ENCODE measurements around the gene KLHL5.

KLHL5 gene

DNA sequence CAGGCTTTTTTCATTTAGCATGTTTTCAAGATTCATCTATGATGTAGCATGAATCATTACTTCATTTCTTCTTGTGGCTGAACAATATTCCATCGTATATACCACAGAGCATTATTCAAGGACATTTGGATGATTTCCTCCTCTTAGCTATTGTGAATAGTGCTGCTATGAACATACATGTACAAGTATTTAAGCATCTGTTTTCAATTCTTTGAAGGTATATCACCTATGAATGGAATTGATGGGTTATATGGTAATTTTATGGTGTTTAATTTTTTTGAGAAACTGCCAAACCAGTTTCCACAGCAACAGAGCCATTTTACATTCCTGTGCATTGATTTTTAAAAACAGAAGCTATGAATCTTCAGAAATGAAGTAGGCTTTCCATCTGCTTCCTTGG, 84.2 kb downstream of the KLHL5 start:
- Histone ChIP-seq H3K79me2 (ENCODE audit: insufficient read depth, low read length) (no peaks in the 10 kb centered on the region), H2AFZ (ENCODE audit: low read depth, low read length, severe bottlenecking) (no peak overlapping the region), H3K27ac (ENCODE audit: low read depth, low read length) (no peak overlapping the region), H4K20me1 (ENCODE audit: low read depth, low read length) (no peaks in the 10 kb centered on the region), H3K36me3 (ENCODE audit: low read length) (no peaks in the 10 kb centered on the region), H3K4me2 (ENCODE audit: low read depth, low read length, poor library complexity, severe bottlenecking) (no peak overlapping the region), H3K9me3 (ENCODE audit: insufficient read depth, low read length) (no peaks in the 10 kb centered on the region), H3K9me2 (replicated peaks; ENCODE audit: insufficient read depth, low read length) (no peaks in the 10 kb centered on the region), H3K27me3 (ENCODE audit: low read length) (no peaks in the 10 kb centered on the region), H3F3A (ENCODE audit: insufficient read depth) (no peaks in the 10 kb centered on the region), H3K9ac (ENCODE audit: low read length) (no peak overlapping the region), H3K4me3 (ENCODE audit: insufficient read depth, low read length, poor library complexity, severe bottlenecking) (no peak overlapping the region)
- no peak for TF ChIP-seq EZH2phosphoT487 (conservative IDR thresholded peaks at IDR 0.05; ENCODE audit: low read length)

GRCh38 chr4:39154009-39154408, 92.0 kb downstream of the KLHL5 start:
- Histone ChIP-seq H3K9ac (ENCODE audit: low read length) (no peak overlapping the region), H2AFZ (ENCODE audit: low read depth, low read length, severe bottlenecking) (peak overlapping the region; percentile 6), H3K79me2 (ENCODE audit: insufficient read depth, low read length) (no peaks in the 10 kb centered on the region), H3K9me2 (replicated peaks; ENCODE audit: insufficient read depth, low read length) (no peaks in the 10 kb centered on the region), H4K20me1 (ENCODE audit: low read depth, low read length) (no peaks in the 10 kb centered on the region), H3K4me2 (ENCODE audit: low read depth, low read length, poor library complexity, severe bottlenecking) (no peak overlapping the region), H3F3A (ENCODE audit: insufficient read depth) (no peaks in the 10 kb centered on the region), H3K27me3 (ENCODE audit: low read length) (no peaks in the 10 kb centered on the region), H3K27ac (ENCODE audit: low read depth, low read length) (no peak overlapping the region), H3K4me3 (ENCODE audit: insufficient read depth, low read length, poor library complexity, severe bottlenecking) (no peak overlapping the region), H3K9me3 (ENCODE audit: insufficient read depth, low read length) (no peaks in the 10 kb centered on the region), H3K36me3 (ENCODE audit: low read length) (no peaks in the 10 kb centered on the region)
- TF ChIP-seq EZH2phosphoT487 (conservative IDR thresholded peaks at IDR 0.05; ENCODE audit: low read length) (no peak), CTCF (IDR thresholded peaks at IDR 0.05; ENCODE audit: insufficient read depth, low read length, poor library complexity, severe bottlenecking) (no peak)

DNA sequence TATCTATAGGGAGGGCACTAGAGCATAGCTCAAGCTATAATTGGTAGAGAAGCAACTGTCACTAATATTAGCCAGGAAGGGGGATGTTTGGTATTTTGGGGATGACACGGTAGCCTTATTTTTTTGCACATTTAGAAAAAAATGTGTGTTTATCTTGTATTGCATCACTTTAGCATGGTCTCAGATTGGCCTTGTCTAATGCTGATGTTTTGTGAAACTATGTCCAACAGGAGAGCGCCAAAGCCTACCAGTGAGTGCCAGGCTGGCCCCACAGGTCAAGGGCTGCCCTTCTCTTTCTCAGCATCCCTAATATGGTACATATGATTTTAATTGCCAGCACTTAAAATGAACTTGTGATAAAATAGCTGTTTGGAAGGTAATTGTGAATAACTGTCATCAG, 95.5 kb downstream of the KLHL5 start:
- no peaks in the 10 kb centered on the region for H3K79me2 ChIP-seq (ENCODE audit: insufficient read depth, low read length)
- H3K27ac ChIP-seq (ENCODE audit: low read depth, low read length) = no peak overlapping the region
- no peaks in the 10 kb centered on the region for H4K20me1 ChIP-seq (ENCODE audit: low read depth, low read length)
- no peaks in the 10 kb centered on the region for H3K27me3 ChIP-seq (ENCODE audit: low read length)
- no peak overlapping the region for H2AFZ ChIP-seq (ENCODE audit: low read depth, low read length, severe bottlenecking)
- TF ChIP-seq EZH2phosphoT487 (conservative IDR thresholded peaks at IDR 0.05; ENCODE audit: low read length) = no peak
- TF ChIP-seq CTCF (IDR thresholded peaks at IDR 0.05; ENCODE audit: insufficient read depth, low read length, poor library complexity, severe bottlenecking) = no peak
- H3F3A ChIP-seq (ENCODE audit: insufficient read depth) = no peaks in the 10 kb centered on the region; the same call in 1 of the 2 replicates
- H3K4me3 ChIP-seq (ENCODE audit: insufficient read depth, low read length, poor library complexity, severe bottlenecking) = no peak overlapping the region
- no peak overlapping the region for H3K9ac ChIP-seq (ENCODE audit: low read length)
- no peaks in the 10 kb centered on the region for H3K9me3 ChIP-seq (ENCODE audit: insufficient read depth, low read length)
- H3K9me2 ChIP-seq (replicated peaks; ENCODE audit: insufficient read depth, low read length) = no peaks in the 10 kb centered on the region
- no peak overlapping the region for H3K4me2 ChIP-seq (ENCODE audit: low read depth, low read length, poor library complexity, severe bottlenecking)
- no peaks in the 10 kb centered on the region for H3K36me3 ChIP-seq (ENCODE audit: low read length)

DNA sequence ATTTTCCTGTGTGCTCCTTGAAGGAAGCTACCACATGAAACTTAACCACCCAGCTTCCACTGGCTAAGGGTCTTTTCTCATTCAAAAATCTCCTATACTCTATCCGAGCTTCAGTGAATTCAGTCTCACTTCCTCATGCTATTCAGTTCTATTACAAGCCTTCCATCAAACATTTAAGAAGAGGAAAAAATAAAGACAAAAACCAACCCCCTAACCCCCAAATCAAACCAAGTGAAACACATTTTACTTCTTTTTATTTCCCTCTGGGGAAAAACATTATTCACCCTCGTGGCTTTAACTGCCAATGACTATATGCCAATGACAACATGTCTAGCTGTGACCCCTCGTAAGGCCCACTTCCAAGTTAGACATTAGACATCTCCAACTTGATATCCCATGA, 104.1 kb downstream of the KLHL5 start:
- Histone ChIP-seq H3K36me3 (ENCODE audit: low read length) (no peaks in the 10 kb centered on the region), H4K20me1 (ENCODE audit: low read depth, low read length) (no peaks in the 10 kb centered on the region), H3K27ac (ENCODE audit: low read depth, low read length) (peak overlapping the region; percentile 98), H2AFZ (ENCODE audit: low read depth, low read length, severe bottlenecking) (peak overlapping the region; percentile 22), H3K79me2 (ENCODE audit: insufficient read depth, low read length) (no peaks in the 10 kb centered on the region), H3F3A (ENCODE audit: insufficient read depth) (peaks cover 36% of the 10 kb centered on the region), H3K4me3 (ENCODE audit: insufficient read depth, low read length, poor library complexity, severe bottlenecking) (peak overlapping the region; percentile 27), H3K9ac (ENCODE audit: low read length) (peak overlapping the region; percentile 57), H3K27me3 (ENCODE audit: low read length) (no peaks in the 10 kb centered on the region), H3K9me2 (replicated peaks; ENCODE audit: insufficient read depth, low read length) (no peaks in the 10 kb centered on the region), H3K9me3 (ENCODE audit: insufficient read depth, low read length) (no peaks in the 10 kb centered on the region), H3K4me2 (ENCODE audit: low read depth, low read length, poor library complexity, severe bottlenecking) (peak overlapping the region; percentile 77)
- TF ChIP-seq EZH2phosphoT487 (conservative IDR thresholded peaks at IDR 0.05; ENCODE audit: low read length) = no peak
- TF ChIP-seq CTCF (IDR thresholded peaks at IDR 0.05; ENCODE audit: insufficient read depth, low read length, poor library complexity, severe bottlenecking) = no peak
